PC-9 (cell line): Measurements from ENCODE around the gene RSL1D1.

ENCODE experiments used
- EZH2 ChIP-seq: fragments of 200-600 bp; sonication (generic); IDR thresholded peaks from 2 replicates; pipeline ENCODE4 v1.8.0; 2017; ENCODE audit warnings: antibody characterized with exemption, low read depth
- TF ChIP-seq, protein P1 (sequence below): fragments of 200-600 bp; sonication (generic); conservative IDR thresholded peaks from 2 replicates; pipeline ENCODE4 v1.6.1; 2017; ENCODE audit warnings: mixed run types, antibody characterized with exemption, mild to moderate bottlenecking, moderate library complexity

DNA sequence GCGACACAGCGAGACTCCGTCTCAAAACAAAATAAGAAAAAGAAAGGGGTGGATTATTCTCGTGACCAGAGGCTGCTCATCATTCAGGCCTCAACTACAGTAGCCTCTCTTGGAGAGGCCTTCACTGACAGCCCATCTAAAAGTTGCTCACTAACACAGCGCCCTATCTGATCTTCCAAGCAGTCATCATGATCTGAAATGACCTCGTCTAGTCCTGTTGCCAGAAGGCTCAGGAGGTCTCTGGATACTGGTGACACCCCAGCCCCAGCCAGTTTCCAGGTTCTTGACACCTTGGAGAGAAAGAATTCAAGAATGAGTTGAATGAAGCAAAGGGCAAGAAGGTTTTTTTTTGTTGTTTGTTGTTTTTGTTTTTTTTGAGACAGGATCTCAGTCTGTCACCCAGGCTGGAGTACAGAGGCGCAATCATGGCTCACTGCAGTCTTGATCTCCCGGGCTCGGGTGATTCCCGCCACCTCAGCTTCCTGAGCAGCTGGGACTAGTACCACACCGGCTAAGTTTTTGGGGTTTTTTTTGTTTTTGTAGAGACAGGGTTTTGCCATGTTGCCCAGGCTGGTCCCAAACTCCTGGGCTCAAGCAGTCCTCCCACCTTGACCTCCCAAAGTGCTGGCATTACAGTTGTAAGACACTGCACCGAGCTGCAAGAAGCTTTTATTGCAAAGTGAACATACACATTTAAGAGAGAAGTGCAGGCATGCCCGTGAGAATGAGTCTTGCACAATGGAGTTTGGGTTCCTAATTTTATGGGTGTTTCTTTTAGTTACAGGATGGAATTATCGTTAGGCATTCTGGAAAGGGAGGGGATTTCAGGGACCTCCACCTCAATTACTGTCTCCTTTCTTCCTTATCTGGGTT, 51.6 kb downstream of the RSL1D1 start:
- TF ChIP-seq, protein P1, sequence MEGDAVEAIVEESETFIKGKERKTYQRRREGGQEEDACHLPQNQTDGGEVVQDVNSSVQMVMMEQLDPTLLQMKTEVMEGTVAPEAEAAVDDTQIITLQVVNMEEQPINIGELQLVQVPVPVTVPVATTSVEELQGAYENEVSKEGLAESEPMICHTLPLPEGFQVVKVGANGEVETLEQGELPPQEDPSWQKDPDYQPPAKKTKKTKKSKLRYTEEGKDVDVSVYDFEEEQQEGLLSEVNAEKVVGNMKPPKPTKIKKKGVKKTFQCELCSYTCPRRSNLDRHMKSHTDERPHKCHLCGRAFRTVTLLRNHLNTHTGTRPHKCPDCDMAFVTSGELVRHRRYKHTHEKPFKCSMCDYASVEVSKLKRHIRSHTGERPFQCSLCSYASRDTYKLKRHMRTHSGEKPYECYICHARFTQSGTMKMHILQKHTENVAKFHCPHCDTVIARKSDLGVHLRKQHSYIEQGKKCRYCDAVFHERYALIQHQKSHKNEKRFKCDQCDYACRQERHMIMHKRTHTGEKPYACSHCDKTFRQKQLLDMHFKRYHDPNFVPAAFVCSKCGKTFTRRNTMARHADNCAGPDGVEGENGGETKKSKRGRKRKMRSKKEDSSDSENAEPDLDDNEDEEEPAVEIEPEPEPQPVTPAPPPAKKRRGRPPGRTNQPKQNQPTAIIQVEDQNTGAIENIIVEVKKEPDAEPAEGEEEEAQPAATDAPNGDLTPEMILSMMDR: no peak
- no peak for TF ChIP-seq EZH2
